Stimulated activated CD8-positive, alpha-beta memory T cell treated with anti-CD3 and anti-CD28 coated beads, Interleukin-12 subunit alpha, Interleukin-12 subunit beta, amount 100 ng/mL, for 24 hours (primary cell): ENCODE data around the gene MEN1.

Source experiments
- DNase-seq: peaks from one replicate; pipeline ENCODE4 v3.0.0-alpha.2; 2020; ENCODE audit errors: extremely low read depth

MEN1 gene

DNA sequence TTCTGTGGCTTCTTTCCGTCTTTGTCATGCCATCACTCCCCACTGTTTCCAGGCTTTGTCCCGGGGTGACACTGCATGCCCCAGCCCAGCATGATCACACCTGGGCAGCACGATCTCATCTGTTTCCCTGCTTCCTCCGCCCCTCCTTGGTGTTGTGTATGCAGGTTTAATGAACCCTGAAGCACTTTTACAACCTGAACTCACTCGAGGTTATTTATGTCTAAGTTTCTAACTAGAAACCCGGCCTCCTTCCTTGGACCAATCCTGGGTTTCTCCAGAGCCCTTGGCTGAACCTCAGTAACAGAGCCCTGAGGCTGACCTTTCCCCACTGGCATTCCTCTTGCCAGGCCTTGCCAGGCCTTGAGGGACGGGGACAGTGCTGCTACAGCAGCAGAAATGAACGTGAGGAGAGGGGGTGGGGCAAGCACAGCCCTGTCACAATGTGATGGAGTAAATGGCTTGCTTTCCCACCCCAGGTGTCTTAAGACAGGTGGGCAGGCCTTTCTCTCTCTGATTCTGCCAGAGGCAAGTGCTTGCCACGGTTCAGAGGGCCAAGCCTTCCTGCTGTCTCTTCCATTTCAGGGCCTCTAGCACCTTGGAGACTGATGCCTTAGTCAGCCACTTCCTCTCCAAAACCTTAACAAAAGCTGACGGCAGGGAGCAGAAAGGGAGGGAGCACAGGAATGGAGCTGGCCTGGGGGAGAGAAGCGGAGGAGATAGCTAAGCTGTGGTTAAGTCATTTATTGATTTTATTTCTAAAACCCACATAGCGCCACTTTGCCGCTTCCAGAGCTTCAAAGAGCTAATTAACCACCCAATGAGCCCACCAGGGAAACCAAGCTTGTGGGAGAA is 47.5 kb downstream of the MEN1 start:
- no peak for DNase-seq

- no peak for DNase-seq
Measured at GRCh38 chr11:64762277-64762673, 48.1 kb downstream of the MEN1 start.

GRCh38 chr11:64760759-64761420 is 49.5 kb downstream of the MEN1 start:
- DNase-seq = no peak

- no peak for DNase-seq
Measured at GRCh38 chr11:64759722-64760719, 50.3 kb downstream of the MEN1 start, which contains the start of gene PYGM. Gene PYGM (minus strand): TSS chr11:64759974. CDS start chr11:64759898, 76 bp downstream.

GRCh38 chr11:64759131-64759721 is 51.1 kb downstream of the MEN1 start:
- no peak for DNase-seq

DNA sequence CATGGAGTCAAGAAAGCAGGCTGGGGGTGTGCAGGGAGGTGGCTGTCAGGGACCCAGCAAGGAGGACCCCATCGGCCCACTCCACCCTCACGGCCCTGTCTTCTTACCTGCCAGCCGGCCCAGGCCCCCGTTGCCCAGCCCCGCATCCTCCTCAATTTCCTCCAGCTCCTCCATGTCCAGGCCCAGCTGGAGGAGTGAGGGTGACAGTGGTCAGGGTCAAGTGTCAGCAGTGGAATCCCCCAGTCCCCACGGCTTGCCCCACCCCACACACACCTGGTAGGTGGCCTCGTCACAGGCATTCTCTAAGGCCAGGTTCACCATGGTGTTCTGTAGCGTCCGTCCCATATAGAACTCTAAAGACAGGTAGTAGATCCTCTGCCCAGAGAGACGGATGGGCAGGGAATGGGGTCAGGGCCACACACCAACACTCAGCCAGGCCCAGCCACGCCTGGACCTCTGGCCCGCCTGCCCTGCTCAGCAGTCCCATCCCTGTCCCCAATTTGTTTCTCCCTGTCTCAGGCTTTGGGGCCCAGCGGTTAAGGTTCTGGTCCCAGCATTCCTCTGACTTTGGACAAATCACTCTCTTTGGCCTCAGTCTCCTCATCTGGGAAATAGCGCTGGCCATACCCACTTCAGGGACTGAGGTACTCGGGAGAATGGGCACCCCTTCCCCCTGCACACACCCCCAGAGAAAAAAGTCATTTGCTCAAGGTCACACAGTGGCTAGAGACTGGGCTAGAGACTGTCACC is 51.8 kb downstream of the MEN1 start:
- no peak for DNase-seq

GRCh38 chr11:64757549-64758329 is 52.6 kb downstream of the MEN1 start:
- no peak for DNase-seq

DNA sequence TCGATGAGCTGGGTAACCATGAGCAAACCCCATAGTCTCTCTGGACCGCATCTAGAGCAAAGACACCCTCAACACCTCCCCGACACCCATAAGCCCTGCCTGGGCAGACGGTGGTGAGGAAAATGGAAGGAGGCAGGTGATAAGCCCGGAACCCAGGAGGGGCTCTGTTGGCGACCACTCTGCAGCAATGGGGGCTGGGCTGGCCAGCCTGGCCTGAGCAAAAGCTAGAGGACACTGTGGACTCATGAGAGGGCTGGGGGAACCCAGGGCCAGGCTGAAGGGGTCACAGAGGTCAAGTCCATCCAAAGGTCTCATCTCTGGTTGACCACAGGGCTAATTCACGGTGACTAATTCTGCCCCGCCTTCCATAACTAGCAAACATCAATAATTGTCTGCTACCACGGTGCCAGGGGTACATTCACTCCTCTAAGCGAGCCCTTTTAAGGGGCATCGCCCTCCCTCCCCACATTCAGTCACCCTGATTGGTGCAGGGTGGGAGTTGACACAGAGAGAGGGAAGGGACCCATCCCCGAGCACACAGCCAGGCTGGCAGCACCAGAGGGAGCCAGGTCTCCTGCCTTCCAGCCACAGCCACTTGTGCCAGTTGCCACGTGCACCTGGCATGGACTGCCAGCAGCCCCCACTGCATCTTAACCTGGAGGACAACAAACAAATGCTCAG is 54.5 kb downstream of the MEN1 start:
- no peak for DNase-seq

DNA sequence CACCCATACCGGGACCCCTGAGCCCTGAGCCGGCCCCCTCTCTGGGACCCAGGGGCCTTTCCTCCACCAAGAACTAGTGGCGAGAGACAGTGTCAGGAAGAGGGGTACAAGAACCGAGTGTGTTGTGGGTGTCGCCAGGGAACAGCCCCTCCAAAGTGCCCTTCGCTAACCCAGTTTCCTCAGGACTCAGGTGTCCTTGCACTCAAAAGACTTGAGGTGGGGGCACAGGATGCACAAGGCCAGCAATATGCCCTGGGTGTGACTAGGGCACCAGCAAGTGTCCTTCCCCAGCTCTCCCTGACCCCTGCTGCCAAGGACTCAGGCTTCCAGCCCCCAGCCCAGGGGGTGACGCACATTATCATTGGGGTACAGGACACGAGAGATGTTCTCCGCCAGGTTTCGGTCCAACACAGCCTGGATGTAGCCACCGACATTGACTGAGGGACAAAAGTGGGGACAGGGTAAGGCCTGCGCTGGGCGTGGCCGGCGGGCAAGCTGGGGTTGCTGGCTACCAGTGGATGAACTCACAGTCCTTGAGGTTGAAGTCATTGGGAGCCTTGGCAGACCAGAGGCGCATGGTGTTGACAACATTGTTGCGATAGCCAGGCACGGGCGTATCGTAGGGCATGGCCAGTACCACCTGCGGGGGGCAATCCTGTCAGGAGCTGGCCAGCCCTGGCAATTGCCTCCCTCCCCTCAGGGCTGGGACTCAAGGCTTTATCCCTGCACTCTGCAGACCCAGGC is 55.3 kb downstream of the MEN1 start:
- no peak for DNase-seq

DNA sequence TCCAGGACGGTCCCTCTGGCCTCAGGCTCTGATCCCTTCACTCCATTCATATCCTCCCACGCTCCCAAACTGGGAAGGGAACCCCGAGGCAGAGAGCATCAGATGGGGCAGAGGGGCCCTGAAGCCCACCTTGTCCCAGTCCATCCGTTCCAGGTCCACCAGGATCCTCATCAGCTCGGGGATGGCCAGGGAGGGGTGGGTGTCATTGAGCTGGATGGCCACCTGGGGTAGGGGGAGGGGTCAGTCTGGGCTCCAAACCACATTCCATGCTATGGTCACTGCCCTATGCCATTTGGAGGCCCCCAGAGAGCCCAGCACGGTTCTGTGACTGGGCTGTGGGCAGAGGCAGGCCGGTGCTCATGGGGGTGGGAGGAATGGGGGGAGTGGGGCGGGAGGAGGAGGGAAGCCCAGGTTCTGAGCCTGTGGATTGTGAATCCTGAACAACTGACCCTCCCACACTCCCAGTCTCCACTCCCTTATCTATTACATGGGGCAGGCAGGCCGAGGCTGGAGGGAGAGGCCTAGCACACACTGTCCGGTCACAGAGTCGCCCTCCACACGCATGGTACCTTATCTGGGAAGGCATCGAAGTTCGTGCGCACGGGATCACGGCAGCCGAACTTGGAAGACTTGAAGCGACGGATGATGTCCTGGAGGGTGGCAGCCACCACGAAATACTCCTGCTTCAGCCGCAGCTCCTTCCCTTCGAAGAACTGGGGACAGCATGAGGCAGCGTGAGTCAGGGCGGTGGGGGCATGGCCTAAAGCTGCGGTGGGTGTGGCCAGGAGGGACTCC is 56.0 kb downstream of the MEN1 start:
- no peak for DNase-seq
